Mesenchymal stem cell (in vitro differentiated cells and primary cell): ENCODE data around the gene ZNF646.
A peak's percentile ranks its signal among the peaks of the same experiment; 100 is the strongest.

ENCODE experiments used
- DNase-seq: peaks from one replicate; pipeline ENCODE4 v3.0.0-alpha.2; 2013
- H2AFZ ChIP-seq: one replicate; pipeline ENCODE4 v1.6.1; 2013; ENCODE audit warnings: low read depth, mild to moderate bottlenecking, control low read depth, inconsistent platforms, low read length, moderate library complexity
- H2AK5ac ChIP-seq: 2 replicates; pipeline ENCODE4 v1.6.1; 2013; ENCODE audit warnings: low read length, moderate library complexity, mild to moderate bottlenecking, inconsistent platforms; ENCODE audit not compliant: severe bottlenecking
- H2BK120ac ChIP-seq: one replicate; pipeline ENCODE4 v1.6.1; 2013; ENCODE audit warnings: low read depth, mild to moderate bottlenecking, inconsistent platforms, low read length, moderate library complexity
- H2BK12ac ChIP-seq, 2 experiments: one replicate each; pipeline ENCODE4 v1.6.1; 2013; ENCODE audit warnings: inconsistent platforms in 2 of 2, low read length in 2 of 2, mild to moderate bottlenecking in 2 of 2, moderate library complexity in 2 of 2, control low read depth in 1 of 2
- H2BK15ac ChIP-seq: one replicate; pipeline ENCODE4 v1.6.1; 2013; ENCODE audit warnings: mild to moderate bottlenecking, low read depth, inconsistent platforms; ENCODE audit not compliant: poor library complexity, severe bottlenecking
- H2BK5ac ChIP-seq: 2 replicates; pipeline ENCODE4 v1.6.1; 2013; ENCODE audit warnings: low read depth, mild to moderate bottlenecking, low read length, control low read depth, inconsistent platforms; ENCODE audit not compliant: poor library complexity, severe bottlenecking
- H3K14ac ChIP-seq, 2 experiments: one replicate each; pipeline ENCODE4 v1.6.1; 2013; ENCODE audit warnings: inconsistent platforms in 2 of 2, low read length in 2 of 2, control low read depth in 1 of 2, mild to moderate bottlenecking in 1 of 2, moderate library complexity in 1 of 2
- H3K18ac ChIP-seq, 2 experiments: one replicate each; pipeline ENCODE4 v1.6.1; 2013; ENCODE audit warnings: inconsistent platforms in 2 of 2, low read length in 2 of 2, control low read depth in 1 of 2, low read depth in 1 of 2, mild to moderate bottlenecking in 1 of 2
- H3K23ac ChIP-seq, 2 experiments: one replicate each; pipeline ENCODE4 v1.6.1; 2013; ENCODE audit warnings: inconsistent platforms in 2 of 2, low read length in 2 of 2, mild to moderate bottlenecking in 2 of 2, moderate library complexity in 2 of 2, control low read depth in 1 of 2
- H3K27ac ChIP-seq: 2 replicates; pipeline ENCODE4 v1.5.1; 2013; ENCODE audit warnings: mild to moderate bottlenecking, moderate library complexity, low read length, control low read depth, inconsistent platforms; ENCODE audit not compliant: poor library complexity, severe bottlenecking
- H3K27me3 ChIP-seq, 2 experiments: 2 replicates each; pipeline versions ENCODE4 v1.6.1 to v1.7.0; 2013; ENCODE audit warnings: low read length in 2 of 2, mild to moderate bottlenecking in 2 of 2, moderate library complexity in 2 of 2, control low read depth in 1 of 2, inconsistent platforms in 1 of 2; ENCODE audit not compliant: control insufficient read depth in 1 of 2, insufficient read depth in 1 of 2
- H3K36me3 ChIP-seq, 2 experiments: 2 replicates each; pipeline versions ENCODE4 v1.6.1 to v1.7.0; 2013; ENCODE audit warnings: low read length in 2 of 2, control low read depth in 1 of 2, inconsistent platforms in 1 of 2, low read depth in 1 of 2, mild to moderate bottlenecking in 1 of 2; ENCODE audit not compliant: insufficient read depth in 2 of 2, control insufficient read depth in 1 of 2
- H3K4ac ChIP-seq, 2 experiments: one replicate each; pipeline ENCODE4 v1.6.1; 2013; ENCODE audit warnings: inconsistent platforms in 2 of 2, low read length in 2 of 2, mild to moderate bottlenecking in 2 of 2, moderate library complexity in 2 of 2, control low read depth in 1 of 2, low read depth in 1 of 2
- H3K4me1 ChIP-seq: 2 replicates; pipeline ENCODE4 v1.6.1; 2013; ENCODE audit warnings: low read depth, low read length, control low read depth; ENCODE audit not compliant: control insufficient read depth, insufficient read depth
- H3K4me2 ChIP-seq: 2 replicates; pipeline ENCODE4 v1.6.1; 2013; ENCODE audit warnings: low read length, mild to moderate bottlenecking, inconsistent platforms; ENCODE audit not compliant: poor library complexity, severe bottlenecking
- H3K4me3 ChIP-seq, 2 experiments: 2 replicates each; pipeline versions ENCODE4 v1.5.1 to v1.7.0; 2013; ENCODE audit warnings: low read length in 2 of 2, mild to moderate bottlenecking in 2 of 2, control low read depth in 1 of 2, low read depth in 1 of 2; ENCODE audit not compliant: insufficient read depth in 1 of 2
- H3K79me1 ChIP-seq: replicated peaks from 2 replicates; pipeline ENCODE4 v1.6.1; 2013; ENCODE audit warnings: mild to moderate bottlenecking, control low read depth, low read length, inconsistent platforms; ENCODE audit not compliant: poor library complexity, severe bottlenecking
- H3K9ac ChIP-seq: 2 replicates; pipeline ENCODE4 v1.7.0; 2013; ENCODE audit warnings: mild to moderate bottlenecking, low read length, moderate library complexity
- H3K9me3 ChIP-seq: 2 replicates; pipeline ENCODE4 v1.7.0; 2013; ENCODE audit warnings: mild to moderate bottlenecking, low read length; ENCODE audit not compliant: control insufficient read depth
- H4K8ac ChIP-seq: one replicate; pipeline ENCODE4 v1.6.1; 2013; ENCODE audit warnings: inconsistent platforms, mild to moderate bottlenecking, low read length, moderate library complexity
- H4K91ac ChIP-seq: one replicate; pipeline ENCODE4 v1.6.1; 2013; ENCODE audit warnings: mild to moderate bottlenecking, low read length, inconsistent platforms
- WGBS: methylation state at CpG from one replicate; pipeline ENCODE4 v1.1.7; 2013; ENCODE audit warnings: mixed read lengths; 5-methylcytosine and 5-hydroxymethylcytosine counted together

Gene ZNF646

GRCh38 chr16:31128711-31129567, 54.7 kb downstream of the ZNF646 start:
- H4K8ac ChIP-seq, result no peak overlapping the region
- H3K79me1 ChIP-seq, result no peaks in the 10 kb centered on the region
- H3K4ac ChIP-seq, result no peak overlapping the region
- no peaks in the 10 kb centered on the region for H3K27me3 ChIP-seq
- no peak overlapping the region for H2BK5ac ChIP-seq
- H3K4me3 ChIP-seq, result no peak overlapping the region
- no peak overlapping the region for H2BK12ac ChIP-seq
- no peak overlapping the region for H2BK120ac ChIP-seq
- no peak for DNase-seq
- H3K4me1 ChIP-seq, result no peaks in the 10 kb centered on the region
- no peak overlapping the region for H3K18ac ChIP-seq
- no peak overlapping the region for H2AK5ac ChIP-seq
- no peak overlapping the region for H4K91ac ChIP-seq
- peaks cover 46 to 66% of the 10 kb centered on the region in 2 experiments for H3K36me3 ChIP-seq
- H3K9me3 ChIP-seq, result no peaks in the 10 kb centered on the region
- H3K27ac ChIP-seq, result no peak overlapping the region
- peak overlapping the region; percentile 3 for H3K9ac ChIP-seq
- H2AFZ ChIP-seq, result no peak overlapping the region
- no peak overlapping the region for H2BK15ac ChIP-seq
- no peak overlapping the region for H3K23ac ChIP-seq
- H3K14ac ChIP-seq, result no peak overlapping the region
- no peak overlapping the region for H3K4me2 ChIP-seq
- WGBS, result 93% methylated on average over 14 of the region's 14 CpGs

- no peak overlapping the region for H2BK12ac ChIP-seq
- H3K9me3 ChIP-seq, result no peaks in the 10 kb centered on the region
- no peak overlapping the region for H2BK5ac ChIP-seq
- DNase-seq, result no peak
- H4K91ac ChIP-seq, result no peak overlapping the region
- no peak overlapping the region for H3K4ac ChIP-seq
- H2BK15ac ChIP-seq, result no peak overlapping the region
- no peak overlapping the region for H3K14ac ChIP-seq
- no peak overlapping the region for H2AFZ ChIP-seq
- H4K8ac ChIP-seq, result no peak overlapping the region
- no peaks in the 10 kb centered on the region for H3K79me1 ChIP-seq
- no peak overlapping the region for H3K4me3 ChIP-seq
- no peak overlapping the region for H3K27ac ChIP-seq
- H3K9ac ChIP-seq, result peak overlapping the region; percentile 3
- H2AK5ac ChIP-seq, result no peak overlapping the region
- H3K36me3 ChIP-seq, result peaks cover 41 to 62% of the 10 kb centered on the region in 2 experiments
- H3K23ac ChIP-seq, result no peak overlapping the region
- no peak overlapping the region for H3K4me2 ChIP-seq
- peaks cover 2% of the 10 kb centered on the region for H3K4me1 ChIP-seq
- WGBS, result 89% methylated on average over 29 of the region's 29 CpGs
- no peak overlapping the region for H3K18ac ChIP-seq
- H2BK120ac ChIP-seq, result no peak overlapping the region
- peaks cover 1 to 7% of the 10 kb centered on the region in 2 experiments for H3K27me3 ChIP-seq
These were observed 55.5 kb downstream of the ZNF646 start for GRCh38 chr16:31129568-31130335.

- H3K14ac ChIP-seq, result no peak overlapping the region
- H3K4ac ChIP-seq, result no peak overlapping the region
- H2BK120ac ChIP-seq, result no peak overlapping the region
- H2AFZ ChIP-seq, result no peak overlapping the region
- H3K9me3 ChIP-seq, result no peaks in the 10 kb centered on the region
- H2AK5ac ChIP-seq, result no peak overlapping the region
- peaks cover 8 to 13% of the 10 kb centered on the region in 2 experiments for H3K27me3 ChIP-seq
- no peak overlapping the region for H2BK12ac ChIP-seq
- H3K4me3 ChIP-seq, result no peak overlapping the region
- H3K4me1 ChIP-seq, result peaks cover 4% of the 10 kb centered on the region
- H3K9ac ChIP-seq, result no peak overlapping the region
- no peak for DNase-seq
- no peak overlapping the region for H2BK5ac ChIP-seq
- no peak overlapping the region for H3K27ac ChIP-seq
- H3K23ac ChIP-seq, result no peak overlapping the region
- H3K18ac ChIP-seq, result no peak overlapping the region
- WGBS, result 95% methylated on average over 9 of the region's 10 CpGs
- H3K4me2 ChIP-seq, result no peak overlapping the region
- H3K36me3 ChIP-seq, result peaks cover 37 to 62% of the 10 kb centered on the region in 2 experiments
- no peak overlapping the region for H4K8ac ChIP-seq
- no peak overlapping the region for H4K91ac ChIP-seq
- H2BK15ac ChIP-seq, result no peak overlapping the region
- no peaks in the 10 kb centered on the region for H3K79me1 ChIP-seq
These were observed 56.2 kb downstream of the ZNF646 start for GRCh38 chr16:31130336-31130891.

DNA sequence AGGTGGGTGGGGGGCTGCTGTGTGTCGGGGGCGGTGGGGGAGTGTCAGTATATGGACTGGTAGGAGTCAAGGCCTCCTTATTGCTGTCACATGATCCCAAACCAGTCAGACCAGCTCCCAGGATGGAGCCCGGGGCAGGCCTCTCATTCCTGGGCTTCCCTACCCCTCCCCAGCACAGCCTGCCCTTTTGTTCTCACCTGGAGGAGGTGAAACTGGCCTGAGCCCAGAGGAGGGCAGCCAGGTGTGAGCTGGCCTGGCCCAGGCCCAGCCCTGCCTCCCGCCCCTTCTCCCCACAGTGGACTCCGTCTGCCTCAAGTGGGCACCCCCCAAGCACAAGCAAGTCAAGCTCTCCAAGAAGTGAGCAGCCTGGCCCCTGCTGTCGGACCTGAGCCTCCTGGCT, 56.7 kb downstream of the ZNF646 start:
- H3K27me3 ChIP-seq, result peaks cover 8 to 13% of the 10 kb centered on the region in 2 experiments
- H3K4me2 ChIP-seq, result no peak overlapping the region
- no peak overlapping the region for H2AFZ ChIP-seq
- H2BK120ac ChIP-seq, result no peak overlapping the region
- H3K4me1 ChIP-seq, result peaks cover 4% of the 10 kb centered on the region
- no peak overlapping the region for H3K27ac ChIP-seq
- no peak overlapping the region for H3K4ac ChIP-seq
- no peak overlapping the region for H3K9ac ChIP-seq
- H3K23ac ChIP-seq, result no peak overlapping the region
- no peak overlapping the region for H2AK5ac ChIP-seq
- H3K18ac ChIP-seq, result no peak overlapping the region
- H3K14ac ChIP-seq, result no peak overlapping the region
- WGBS, result 83% methylated on average over 2 of the region's 6 CpGs
- H2BK5ac ChIP-seq, result no peak overlapping the region
- no peaks in the 10 kb centered on the region for H3K79me1 ChIP-seq
- H4K8ac ChIP-seq, result no peak overlapping the region
- no peak overlapping the region for H4K91ac ChIP-seq
- H2BK12ac ChIP-seq, result no peak overlapping the region
- peaks cover 33 to 62% of the 10 kb centered on the region in 2 experiments for H3K36me3 ChIP-seq
- no peaks in the 10 kb centered on the region for H3K9me3 ChIP-seq
- DNase-seq, result no peak
- H2BK15ac ChIP-seq, result no peak overlapping the region
- no peak overlapping the region for H3K4me3 ChIP-seq
